ENCODE measurements around the gene DIRAS1. TPM values are rescaled to one million over a fixed set of nuclear protein-coding genes. Genes with fewer than 3 reads are reported as not detected.

DIRAS1 gene
- total RNA-seq, 1 experiment from 2014 or later = 18.5 TPM

GRCh38 chr19:2699413-2700140, 21.6 kb downstream of the DIRAS1 start:
- in situ Hi-C loops (cut with HindIII; ENCODE audit: low pct_unique_long_range_greater_than_20kb, low sequenced_read_pairs) = no loop called here
- Histone ChIP-seq H3K4me3 (ENCODE audit: low read depth in 2 of 2, low read length in 2 of 2) (no peak overlapping the region), H3K27me3 (ENCODE audit: control insufficient read depth, insufficient read depth, low read length) (no peaks in the 10 kb centered on the region), H3K36me3 (ENCODE audit: control insufficient read depth, insufficient read depth, low read length) (no peaks in the 10 kb centered on the region), H3K27ac (ENCODE audit: low read length) (no peak overlapping the region), H3K9me3 (ENCODE audit: control insufficient read depth, insufficient read depth, low read depth, low read length) (no peaks in the 10 kb centered on the region), H3K4me1 (ENCODE audit: control insufficient read depth, insufficient read depth, low read length) (peaks cover 3% of the 10 kb centered on the region; the same call in 1 of the 2 replicates)
- POLR2A ChIA-PET = no interaction called here
- TF ChIP-seq SIN3A (IDR thresholded peaks at IDR 0.05; ENCODE audit: borderline replicate concordance, insufficient read depth, low read depth, low read length) = no peak
- no peak for TF ChIP-seq TCF7L2 (IDR thresholded peaks at IDR 0.05; ENCODE audit: low read depth, low read length)
- no peak for TF ChIP-seq REST (IDR thresholded peaks at IDR 0.05; ENCODE audit: insufficient read depth in 1 of 2, low read depth in 2 of 2, low read length in 1 of 2)
- no peak for TF ChIP-seq POLR2AphosphoS5 (IDR thresholded peaks at IDR 0.05; ENCODE audit: low read depth, low read length)
- no peak for TF ChIP-seq CTCF (IDR thresholded peaks at IDR 0.05)
- no TSS peak for BruUV-seq (replicated peaks)
- intact Hi-C loops (cut with micrococcal nuclease; ENCODE audit: unreplicated experiment) = no loop called here
- no peak for ATAC-seq
- CTCF ChIA-PET = no interaction called here
- no peak for DNase-seq (ENCODE audit: low read depth, low spot score)

- ATAC-seq (no peak), DNase-seq (ENCODE audit: low read depth, low spot score) (no peak)
- TF ChIP-seq POLR2AphosphoS5 (IDR thresholded peaks at IDR 0.05; ENCODE audit: low read depth, low read length) (no peak), SIN3A (IDR thresholded peaks at IDR 0.05; ENCODE audit: borderline replicate concordance, insufficient read depth, low read depth, low read length) (no peak), TCF7L2 (IDR thresholded peaks at IDR 0.05; ENCODE audit: low read depth, low read length) (no peak), CTCF (IDR thresholded peaks at IDR 0.05) (no peak), REST (IDR thresholded peaks at IDR 0.05; ENCODE audit: insufficient read depth in 1 of 2, low read depth in 2 of 2, low read length in 1 of 2) (no peak)
- Histone ChIP-seq H3K36me3 (ENCODE audit: control insufficient read depth, insufficient read depth, low read length) (no peaks in the 10 kb centered on the region), H3K27ac (ENCODE audit: low read length) (no peak overlapping the region), H3K4me1 (ENCODE audit: control insufficient read depth, insufficient read depth, low read length) (no peaks in the 10 kb centered on the region; the same call in 1 of the 2 replicates), H3K4me3 (ENCODE audit: low read depth in 2 of 2, low read length in 2 of 2) (no peak overlapping the region), H3K9me3 (ENCODE audit: control insufficient read depth, insufficient read depth, low read depth, low read length) (no peaks in the 10 kb centered on the region), H3K27me3 (ENCODE audit: control insufficient read depth, insufficient read depth, low read length) (no peaks in the 10 kb centered on the region)
- BruUV-seq (replicated peaks) = no TSS peak
- in situ Hi-C loops (cut with HindIII; ENCODE audit: low pct_unique_long_range_greater_than_20kb, low sequenced_read_pairs) = no loop called here
- intact Hi-C loops (cut with micrococcal nuclease; ENCODE audit: unreplicated experiment) = no loop called here
- POLR2A ChIA-PET = no interaction called here
- CTCF ChIA-PET = no interaction called here
Observed at GRCh38 chr19:2694196-2694595, 27.0 kb downstream of the DIRAS1 start.

Measured in Panc1 (cell line).